ENCODE measurements around the gene LORICRIN.

LORICRIN gene

DNA sequence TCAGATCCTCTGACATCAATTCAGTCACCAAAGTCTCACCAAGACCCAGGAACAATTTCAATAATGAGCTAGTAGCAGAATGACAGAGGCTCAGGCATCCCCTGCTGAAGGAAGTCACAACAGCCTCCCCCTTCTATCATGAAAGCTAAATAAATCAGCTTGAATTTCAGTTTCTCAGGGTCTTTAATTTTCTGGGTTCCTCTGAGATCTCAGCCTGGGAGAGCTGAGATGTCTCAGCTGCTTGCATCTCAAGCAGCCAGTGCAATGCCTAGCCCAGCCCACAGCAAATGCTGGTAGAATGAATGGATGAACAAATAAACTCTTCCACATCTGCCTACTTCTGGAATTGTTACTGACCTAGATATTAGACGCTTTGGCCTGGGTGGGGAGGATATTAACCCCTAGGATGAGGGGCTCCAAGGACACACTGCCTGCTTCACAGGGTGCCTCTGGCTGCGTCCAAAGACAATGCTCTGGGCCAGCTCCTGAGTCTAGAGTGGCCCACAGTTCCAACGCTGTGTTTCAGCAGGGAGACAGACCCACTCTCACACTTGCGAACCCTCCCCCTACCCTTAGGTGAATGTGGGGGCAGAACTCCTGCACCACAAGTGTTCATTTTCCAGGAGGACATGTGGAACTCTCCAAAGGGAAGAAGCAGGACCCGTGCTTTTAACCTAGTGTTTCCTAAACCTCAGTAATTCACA, 11.2 kb upstream of the LORICRIN start:
- FAIRE-seq (no peak), DNase-seq (ENCODE audit: low spot score) (no peak)

DNA sequence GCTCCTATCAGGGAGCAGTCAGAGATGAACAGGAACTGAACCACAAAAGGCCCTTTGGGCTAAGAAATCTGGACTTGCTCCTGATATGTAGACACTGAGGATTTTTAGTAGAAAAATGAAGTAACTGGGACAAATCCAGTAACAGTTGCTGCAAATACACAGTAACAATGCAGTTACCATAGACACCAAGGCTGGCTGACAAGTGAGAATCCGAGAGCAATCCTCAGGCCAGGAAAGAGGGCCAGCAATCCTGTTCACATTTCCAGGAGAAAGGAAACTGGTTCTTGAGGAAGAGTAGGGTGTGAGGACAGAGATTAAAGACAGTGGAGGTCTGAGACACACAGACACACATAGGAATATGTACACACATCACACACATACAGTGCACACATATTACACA, 9.3 kb upstream of the LORICRIN start:
- no peak for DNase-seq (ENCODE audit: low spot score)
- no peak for FAIRE-seq

- no peak for FAIRE-seq
- no peak for DNase-seq (ENCODE audit: low spot score)
Observed at GRCh38 chr1:153251087-153251486, 8.4 kb upstream of the LORICRIN start.

GRCh38 chr1:153251562-153251961, 7.9 kb upstream of the LORICRIN start:
- DNase-seq (ENCODE audit: low spot score) (no peak), FAIRE-seq (no peak)

DNA sequence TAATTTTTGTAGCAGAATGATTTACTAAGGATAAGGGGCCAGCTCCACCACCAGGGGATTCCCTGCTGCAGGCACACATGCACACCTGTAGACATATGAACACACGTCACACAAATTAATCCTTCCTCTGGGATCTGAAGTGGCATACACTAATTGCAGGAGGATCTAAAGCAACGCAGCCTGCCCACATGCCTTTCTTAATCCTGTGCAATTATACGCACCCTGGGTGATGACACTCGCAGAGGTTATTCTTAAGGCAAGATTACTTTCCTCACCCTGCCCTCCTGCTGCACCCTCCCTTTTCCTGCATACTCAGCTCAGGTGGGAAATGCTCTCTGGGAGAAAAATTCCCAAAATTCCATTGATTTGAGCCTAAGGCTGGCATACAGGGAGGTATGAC, 7.5 kb upstream of the LORICRIN start:
- no peak for DNase-seq (ENCODE audit: low spot score)
- no peak for FAIRE-seq

GRCh38 chr1:153253076-153253475, 6.4 kb upstream of the LORICRIN start:
- FAIRE-seq (no peak), DNase-seq (ENCODE audit: low spot score) (no peak)

DNA sequence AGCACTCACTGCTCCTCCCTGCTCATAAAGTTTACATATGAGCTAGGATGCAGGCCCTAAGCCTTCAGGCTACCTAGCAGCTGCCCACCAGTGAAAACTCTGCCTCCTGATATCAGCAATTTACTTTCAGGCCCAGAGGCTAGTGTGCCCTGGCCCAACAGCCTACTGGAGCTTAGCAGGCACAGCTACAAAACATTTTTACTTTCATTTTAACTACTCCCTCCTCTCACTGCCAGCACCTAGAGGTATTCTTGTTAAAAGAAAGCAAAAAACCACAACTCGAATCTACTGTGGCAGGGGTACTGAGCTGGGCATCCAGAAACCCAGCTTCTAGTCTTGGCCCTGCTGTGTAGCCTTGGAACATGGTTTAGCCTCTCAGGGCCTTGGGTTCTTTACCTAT, 5.8 kb upstream of the LORICRIN start:
- DNase-seq (ENCODE audit: low spot score) (no peak), FAIRE-seq (no peak)

DNA sequence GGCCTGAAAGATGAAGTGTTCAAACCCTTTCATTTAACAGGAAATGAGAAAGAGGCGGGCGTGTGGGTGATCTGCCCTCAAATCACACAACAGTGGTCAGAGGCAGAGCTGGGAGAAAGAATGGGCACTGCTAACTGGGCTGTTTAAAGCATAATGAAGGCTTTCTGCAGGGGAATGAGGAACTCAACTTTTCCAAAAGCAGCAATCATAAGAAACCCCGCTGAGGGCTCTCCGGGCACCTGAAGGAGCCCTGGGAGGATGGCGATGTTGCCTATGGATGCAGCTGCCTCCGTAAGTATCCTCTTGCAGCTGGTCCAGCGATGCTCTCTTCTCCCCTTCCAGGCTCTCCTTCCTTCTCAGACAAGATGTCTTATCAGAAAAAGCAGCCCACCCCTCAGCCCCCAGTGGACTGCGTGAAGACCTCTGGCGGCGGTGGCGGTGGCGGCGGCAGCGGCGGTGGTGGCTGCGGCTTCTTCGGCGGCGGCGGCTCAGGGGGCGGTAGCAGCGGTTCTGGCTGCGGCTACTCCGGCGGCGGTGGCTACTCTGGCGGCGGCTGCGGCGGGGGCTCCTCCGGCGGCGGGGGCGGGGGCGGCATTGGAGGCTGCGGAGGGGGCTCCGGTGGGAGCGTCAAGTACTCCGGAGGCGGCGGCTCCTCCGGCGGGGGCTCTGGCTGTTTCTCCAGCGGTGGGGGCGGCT, 1.2 kb downstream of the LORICRIN start:
- DNase-seq (ENCODE audit: low spot score) (no peak), FAIRE-seq (no peak)

- DNase-seq (ENCODE audit: low spot score): no peak
- no peak for FAIRE-seq
Observed at GRCh38 chr1:153261281-153262069, 2.0 kb downstream of the LORICRIN start.

- FAIRE-seq (no peak), DNase-seq (ENCODE audit: low spot score) (no peak)
Observed at GRCh38 chr1:153262070-153262366, 2.5 kb downstream of the LORICRIN start.

GRCh38 chr1:153262462-153263157, 3.1 kb downstream of the LORICRIN start:
- no peak for FAIRE-seq
- DNase-seq (ENCODE audit: low spot score): no peak

DNA sequence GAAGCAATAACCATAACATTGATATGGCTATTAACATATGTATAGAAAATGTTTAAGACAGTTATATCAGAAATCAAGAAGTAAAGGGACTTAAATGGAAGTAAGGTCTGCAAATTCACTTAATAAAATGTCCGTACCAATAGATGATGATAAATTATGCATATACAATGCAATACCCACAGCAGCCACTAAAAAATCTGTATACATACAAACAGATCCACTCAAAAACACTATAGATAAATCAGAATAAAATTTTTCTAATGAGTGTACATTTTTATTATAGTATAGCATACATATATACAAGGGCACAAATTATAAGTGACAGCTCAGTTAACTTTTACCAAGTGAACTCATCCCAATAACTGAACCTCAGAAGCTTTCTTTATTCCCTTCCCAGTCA, 6.0 kb downstream of the LORICRIN start:
- FAIRE-seq (no peak), DNase-seq (ENCODE audit: low spot score) (no peak)

DNA sequence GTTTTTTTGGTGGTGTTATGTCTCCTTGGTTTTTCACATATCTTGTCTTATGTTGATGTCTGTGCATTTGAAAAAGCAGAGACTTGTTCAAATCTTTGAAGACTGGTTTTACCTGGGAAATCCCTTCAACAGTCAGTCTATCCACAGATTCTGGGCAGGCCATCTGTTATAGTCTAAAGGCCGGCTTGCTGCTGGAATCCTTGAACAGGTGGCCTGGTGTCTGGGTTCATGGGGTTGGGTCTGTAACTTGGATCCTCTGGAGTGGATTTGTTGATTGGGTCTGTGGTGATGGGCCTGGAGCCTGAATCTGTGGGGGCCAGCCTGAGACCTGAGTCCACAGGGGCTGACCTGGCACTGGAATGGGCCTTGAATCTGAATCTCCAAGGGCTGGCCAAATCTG, 12.2 kb downstream of the LORICRIN start:
- DNase-seq (ENCODE audit: low spot score) (no peak), FAIRE-seq (no peak)

- DNase-seq (ENCODE audit: low spot score): no peak
- no peak for FAIRE-seq
Observed at GRCh38 chr1:153272186-153272585, 12.7 kb downstream of the LORICRIN start.

DNA sequence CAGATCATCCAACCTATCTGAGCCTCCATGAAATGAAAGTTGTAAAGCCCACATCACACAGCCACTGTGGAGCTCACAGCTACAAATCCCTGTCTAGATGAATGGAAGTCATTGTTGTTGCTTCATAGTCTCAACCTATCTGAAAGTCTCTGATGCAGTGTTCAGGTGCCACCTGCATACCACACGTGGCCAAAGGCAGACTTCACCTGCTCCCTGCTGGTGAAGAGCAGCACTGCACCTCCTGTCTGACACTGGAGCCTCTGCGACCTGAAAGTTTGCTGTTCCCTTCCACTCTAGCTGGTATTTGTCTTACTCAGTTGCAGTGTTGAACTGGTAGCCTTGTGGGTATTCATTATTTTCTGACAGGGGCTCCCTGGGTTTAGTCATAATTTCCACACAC, 18.4 kb downstream of the LORICRIN start:
- FAIRE-seq: no peak
- DNase-seq (ENCODE audit: low spot score): no peak

- FAIRE-seq (no peak), DNase-seq (ENCODE audit: low spot score) (no peak)
Observed at GRCh38 chr1:153288634-153289275, 29.3 kb downstream of the LORICRIN start.

DNA sequence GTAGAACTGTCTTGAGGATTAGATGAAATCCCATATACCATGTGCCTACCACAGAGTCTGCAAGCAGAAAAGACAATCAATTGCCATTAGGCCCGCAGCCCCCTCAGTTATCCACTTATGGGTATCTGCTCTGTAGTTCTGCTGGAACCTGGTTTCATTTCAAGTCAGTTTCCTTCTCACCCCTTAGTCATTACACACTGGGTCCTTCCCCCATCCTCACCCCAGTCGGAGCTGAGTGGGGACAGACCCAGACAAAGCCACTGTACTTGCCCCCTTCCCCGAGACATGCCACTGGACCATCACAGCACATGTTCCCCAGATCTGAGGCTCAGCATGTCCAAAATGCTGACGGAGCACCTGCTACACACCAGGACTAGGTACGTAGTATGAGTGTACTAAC, 32.0 kb downstream of the LORICRIN start:
- DNase-seq (ENCODE audit: low spot score): no peak
- FAIRE-seq: no peak

- DNase-seq (ENCODE audit: low spot score) (no peak), FAIRE-seq (no peak)
Observed at GRCh38 chr1:153292185-153292584, 32.7 kb downstream of the LORICRIN start.

GRCh38 chr1:153292740-153293479, 33.4 kb downstream of the LORICRIN start:
- FAIRE-seq (no peak), DNase-seq (ENCODE audit: low spot score) (no peak)

DNA sequence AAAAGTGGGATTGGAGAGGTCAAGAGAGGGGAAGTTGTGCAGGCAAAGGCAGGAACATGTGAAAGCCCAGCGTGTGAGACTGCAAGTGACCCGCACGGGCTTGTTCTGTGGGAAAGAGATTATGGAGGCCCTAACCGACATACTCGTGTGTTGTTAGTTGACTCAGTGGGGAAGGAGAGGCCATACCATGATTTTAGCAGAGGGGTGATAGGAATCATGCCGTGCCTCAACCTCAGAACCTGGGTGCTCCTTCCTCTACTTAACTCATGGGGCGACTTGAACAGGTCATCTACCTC, 33.9 kb downstream of the LORICRIN start:
- DNase-seq (ENCODE audit: low spot score): no peak
- FAIRE-seq: no peak

GRCh38 chr1:153293851-153294250, 34.4 kb downstream of the LORICRIN start:
- no peak for DNase-seq (ENCODE audit: low spot score)
- no peak for FAIRE-seq
